HEK293T (cell line): ENCODE measurements around the gene ABHD12.

Experiments used
- ELF4 ChIP-seq: fragments of 450-650 bp; IDR thresholded peaks from 2 replicates; pipeline ENCODE4 v1.6.1; 2017; ENCODE audit warnings: antibody characterized with exemption
- HDGF ChIP-seq: fragments of 450-650 bp; IDR thresholded peaks from 2 replicates; pipeline ENCODE4 v1.6.1; 2017; ENCODE audit warnings: antibody characterized with exemption, borderline replicate concordance
- SP1 ChIP-seq: fragments of 450-650 bp; IDR thresholded peaks from 2 replicates; pipeline ENCODE4 v1.6.1; 2017

- TF ChIP-seq SP1: no peak
- TF ChIP-seq ELF4: no peak
- TF ChIP-seq HDGF: no peak
Observed at GRCh38 chr20:25378884-25379733, 11.5 kb downstream of the ABHD12 start.
